Activated CD8-positive, alpha-beta memory T cell treated with anti-CD3 and anti-CD28 coated beads, Interleukin-2, amount 50 U/mL, for 24 hours (primary cell): ENCODE results near the gene YPEL5.
A peak's percentile ranks its signal among the peaks of the same experiment; 100 is the strongest.
"Not testable (repeated sequence)": the region's sequence is repeated elsewhere in the genome, so short reads cannot be mapped to it uniquely, and the experiment has no call there.

ENCODE experiments used
- DNase-seq: peaks from one replicate; pipeline ENCODE4 v3.0.0-alpha.2; 2020; ENCODE audit errors: extremely low read depth

YPEL5 gene

GRCh38 chr2:30136764-30137444 lies 9.9 kb upstream of the YPEL5 start:
- DNase-seq: no peak

- no peak for DNase-seq
Observed at GRCh38 chr2:30139131-30139870, 7.5 kb upstream of the YPEL5 start.

- no peak for DNase-seq
Observed at GRCh38 chr2:30141136-30141535, 5.7 kb upstream of the YPEL5 start.

GRCh38 chr2:30144260-30144659 lies 2.5 kb upstream of the YPEL5 start:
- DNase-seq: no peak

DNA sequence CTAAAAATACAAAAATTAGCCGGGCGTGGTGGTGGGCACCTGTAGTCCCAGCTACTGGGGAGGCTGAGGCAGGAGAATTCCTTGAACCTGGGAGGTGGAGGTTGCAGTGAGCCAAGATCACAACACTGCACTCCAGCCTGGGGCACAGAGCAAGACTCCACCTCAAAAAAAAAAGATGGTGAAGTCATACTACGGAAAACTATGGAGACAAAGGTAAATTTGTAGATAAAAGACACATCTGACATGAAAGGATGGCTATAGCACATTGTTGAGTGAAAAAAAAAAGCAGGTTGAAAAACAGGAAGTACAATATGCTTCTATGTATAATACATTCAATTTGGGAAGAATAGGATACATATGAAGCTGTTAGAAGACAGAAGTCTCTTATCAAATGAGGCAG lies 1.9 kb upstream of the YPEL5 start:
- not testable (repeated sequence) for DNase-seq

- no peak for DNase-seq
Observed at GRCh38 chr2:30145826-30146336, 926 bp upstream of the YPEL5 start.

GRCh38 chr2:30147196-30147714 lies 448 bp downstream of the YPEL5 start:
- no peak for DNase-seq

DNA sequence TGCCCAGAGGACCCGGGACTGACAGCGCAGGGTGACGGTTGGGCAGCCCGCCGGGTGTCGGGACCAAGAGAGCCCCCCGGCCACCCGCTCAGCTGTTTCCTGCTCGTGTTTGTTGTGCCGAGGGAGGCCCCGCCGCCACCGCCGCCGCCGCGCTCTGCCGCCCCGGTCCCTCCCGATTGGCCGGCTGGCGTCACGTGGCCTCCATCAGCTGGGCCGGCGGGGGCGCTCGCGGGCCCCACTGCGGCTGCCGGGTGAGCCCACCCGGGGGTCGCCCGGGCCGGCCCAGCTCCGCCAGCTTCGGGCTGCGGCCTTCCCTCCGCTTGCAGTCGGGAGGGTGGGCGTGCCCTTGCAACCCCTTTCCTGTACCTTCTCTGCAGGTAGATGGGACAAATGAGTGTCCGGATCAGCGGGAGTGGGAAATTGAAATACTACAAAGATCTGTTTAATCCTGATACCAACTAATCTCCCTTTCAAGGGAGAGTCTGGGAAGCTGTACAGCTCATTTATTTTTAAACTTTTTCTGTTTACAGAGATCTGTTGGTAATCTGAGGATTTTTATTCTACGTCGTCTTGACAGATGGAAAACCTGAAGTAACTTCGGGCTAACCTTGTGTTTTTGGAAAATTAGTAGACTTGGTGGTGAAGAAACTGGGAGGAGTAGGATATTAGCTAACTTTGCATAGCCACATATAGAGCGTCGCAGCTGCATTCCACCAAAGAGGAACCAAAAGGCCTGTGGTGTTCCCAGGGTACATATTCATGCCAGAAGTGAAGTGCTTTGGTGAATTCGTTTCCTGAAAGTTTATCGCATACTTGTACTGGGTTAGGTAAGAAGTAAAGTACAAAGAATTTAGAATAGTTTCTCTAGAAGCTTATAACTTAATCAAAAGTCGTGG lies 1.2 kb downstream of the YPEL5 start:
- DNase-seq: peak; percentile 32

GRCh38 chr2:30148850-30149249 lies 2.0 kb downstream of the YPEL5 start:
- DNase-seq: no peak

DNA sequence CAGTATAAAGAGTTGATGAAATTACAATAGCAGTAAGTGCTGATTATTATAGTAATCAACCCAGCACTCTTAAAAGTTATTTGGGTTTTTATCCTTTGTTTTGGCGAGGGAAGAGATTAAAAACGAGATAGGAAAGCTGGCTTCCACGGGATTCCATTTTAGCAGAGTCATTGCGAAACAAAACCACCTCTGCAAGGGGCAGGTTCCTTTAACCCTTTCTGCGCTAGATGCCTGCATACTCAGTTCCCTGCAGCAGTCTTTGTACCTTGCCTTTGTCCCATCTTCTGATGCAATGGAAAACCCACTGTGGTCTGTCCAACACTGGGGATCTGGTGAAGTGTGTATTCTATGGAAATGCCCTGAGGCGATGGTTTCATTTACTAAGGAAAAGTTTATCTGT lies 2.7 kb downstream of the YPEL5 start:
- DNase-seq: no peak

DNA sequence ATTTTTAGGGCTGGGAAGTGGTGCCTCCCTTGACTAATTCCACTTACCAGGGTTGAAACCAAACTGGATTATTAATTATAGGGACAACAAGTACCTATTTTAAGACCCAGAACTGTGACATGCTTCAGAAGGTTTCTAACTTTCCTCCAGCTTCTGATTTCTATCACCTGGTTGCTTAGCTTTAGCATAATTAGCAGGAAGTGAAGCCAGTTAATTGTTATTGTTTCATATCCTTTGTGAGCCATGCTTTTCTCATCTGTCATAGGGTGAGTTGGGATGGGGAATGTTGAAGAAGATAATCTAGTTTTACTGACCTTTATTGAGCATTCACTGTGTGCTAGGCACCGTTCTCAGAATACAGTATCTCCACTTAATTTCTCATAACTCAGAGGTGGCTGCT lies 3.2 kb downstream of the YPEL5 start:
- no peak for DNase-seq

GRCh38 chr2:30150786-30151185 lies 4.0 kb downstream of the YPEL5 start:
- DNase-seq: no peak

- no peak for DNase-seq
Observed at GRCh38 chr2:30152385-30152784, 5.6 kb downstream of the YPEL5 start.

- no peak for DNase-seq
Observed at GRCh38 chr2:30155202-30155601, 8.4 kb downstream of the YPEL5 start.

DNA sequence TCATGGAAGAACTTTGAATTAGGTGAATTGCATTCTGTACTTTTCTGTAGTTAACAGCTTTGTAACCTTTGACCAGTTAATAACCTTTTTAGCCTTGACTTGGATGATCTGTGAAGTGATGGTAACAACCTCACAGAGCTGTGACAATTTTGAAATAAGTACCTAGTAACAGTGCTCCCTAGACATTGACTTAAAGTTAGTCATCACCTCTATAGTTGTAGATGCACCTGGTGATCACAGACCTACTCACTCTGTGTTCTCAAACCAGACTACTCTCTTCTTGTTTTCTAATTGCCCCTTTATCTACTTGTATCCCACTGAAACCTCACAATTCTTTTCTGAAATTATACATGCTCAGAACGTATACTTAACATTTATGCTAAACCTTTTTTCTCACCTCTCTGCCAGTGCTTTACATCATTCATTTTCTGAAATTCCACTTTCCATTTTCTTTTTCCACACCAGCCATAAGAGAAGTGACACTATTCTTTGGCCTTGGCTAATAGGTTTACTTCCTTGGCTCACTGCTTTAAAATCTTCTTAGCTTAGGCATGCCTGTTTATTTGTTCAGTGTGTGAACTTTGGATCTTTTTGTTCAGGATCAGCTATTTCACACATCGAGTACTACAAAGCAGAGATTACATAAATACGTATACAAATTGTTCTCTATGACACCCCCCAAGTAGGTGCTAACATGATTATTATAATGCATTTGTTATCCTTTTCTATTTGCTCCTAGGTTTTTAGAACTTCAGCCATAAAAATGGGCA lies 9.3 kb downstream of the YPEL5 start:
- DNase-seq: no peak

GRCh38 chr2:30157616-30158015 lies 10.8 kb downstream of the YPEL5 start:
- no peak for DNase-seq

GRCh38 chr2:30159766-30160165 lies 13.0 kb downstream of the YPEL5 start:
- no peak for DNase-seq

DNA sequence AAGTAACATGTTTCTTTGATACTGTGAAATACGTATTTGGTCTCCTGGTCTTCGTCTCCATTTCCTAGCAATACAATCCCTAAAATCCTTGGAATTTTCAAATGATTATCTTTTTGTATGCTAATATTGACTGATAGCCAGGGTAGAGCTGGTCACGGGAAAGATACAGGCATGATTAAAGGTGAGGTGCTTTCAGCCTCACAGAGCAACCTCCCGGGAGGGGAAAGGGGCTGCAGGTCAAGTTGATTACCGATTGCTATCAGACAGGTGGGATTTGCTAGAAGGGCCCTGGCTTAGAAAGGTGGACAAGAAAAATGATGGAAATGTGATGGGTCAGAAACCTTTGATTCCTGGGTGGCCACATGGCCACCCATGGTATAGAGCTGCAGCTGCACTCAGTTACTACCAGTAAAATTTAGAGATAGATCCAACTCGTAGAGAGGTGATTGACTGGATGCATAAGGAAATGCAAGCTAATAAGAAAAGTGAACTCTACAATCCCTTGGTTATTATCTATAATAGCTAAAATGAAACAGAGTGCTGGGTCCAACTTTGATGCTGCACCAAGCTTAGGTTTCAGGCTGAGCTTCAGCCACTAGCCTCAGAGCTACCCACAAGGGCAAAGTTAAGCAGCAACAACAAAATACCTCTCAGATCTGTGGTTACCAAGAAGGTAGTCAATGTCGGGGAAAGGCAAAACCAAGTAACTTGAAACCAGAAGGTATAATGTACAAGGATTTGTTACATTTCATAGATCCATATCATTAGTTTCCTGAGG lies 15.3 kb downstream of the YPEL5 start:
- no peak for DNase-seq

- DNase-seq: no peak
Observed at GRCh38 chr2:30162806-30163205, 16.0 kb downstream of the YPEL5 start.

DNA sequence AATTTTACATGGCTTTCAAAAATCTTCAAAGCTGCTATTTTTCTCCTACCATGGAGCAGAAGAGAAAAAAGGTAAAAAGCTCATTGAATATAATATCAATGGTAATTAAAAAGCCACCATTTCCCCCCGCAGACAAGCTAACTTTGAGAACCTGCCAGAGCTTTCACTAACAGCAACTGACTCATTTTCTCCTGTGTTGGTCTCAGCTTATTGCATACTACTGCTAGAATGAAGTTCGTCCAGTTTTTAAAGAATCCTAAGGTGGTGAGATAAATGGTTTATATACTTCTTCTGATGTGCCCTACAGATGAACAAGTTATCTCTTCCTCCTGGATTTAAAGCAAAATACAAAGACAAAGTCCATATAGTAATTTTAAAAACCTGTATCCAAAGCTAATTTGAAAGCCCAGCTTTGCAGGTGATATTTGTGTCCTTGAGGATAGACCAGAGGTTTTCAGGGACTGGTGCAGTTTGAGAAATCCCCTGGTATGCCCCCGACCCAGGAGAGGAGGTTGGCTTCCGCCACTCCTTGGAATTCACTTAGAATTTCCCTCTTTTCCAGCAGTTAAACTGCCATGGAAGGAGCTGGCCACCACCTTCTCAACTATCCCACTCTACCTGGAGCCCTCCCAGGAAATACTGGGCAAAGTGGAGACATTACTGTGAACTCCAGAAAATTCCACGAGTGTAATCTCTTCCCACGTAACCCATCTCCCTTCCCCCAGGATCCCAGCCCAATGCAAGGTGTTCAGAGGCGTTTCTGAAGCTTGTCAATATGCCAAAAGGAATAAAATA lies 17.5 kb downstream of the YPEL5 start:
- no peak for DNase-seq
